Measurements from ENCODE around the gene CLEC4C. TPM values are rescaled to one million over a fixed set of nuclear protein-coding genes. Genes with fewer than 3 reads are reported as not detected.

CLEC4C gene
- polyA plus RNA-seq, 1 of the 3 experiments (the other 2 are of a cell fraction), result not detected

- no peak for TF ChIP-seq CHD2 (IDR thresholded peaks at IDR 0.05; ENCODE audit: low read length, partially characterized antibody)
These were observed 53.4 kb downstream of the CLEC4C start (continued) for GRCh38 chr12:7693793-7694192.

- Histone ChIP-seq H3K79me2 (ENCODE audit: insufficient read depth) (no peaks in the 10 kb centered on the region), H3K9ac (no peak overlapping the region), H4K20me1 (ENCODE audit: insufficient read depth) (no peaks in the 10 kb centered on the region), H3K9me3 (no peaks in the 10 kb centered on the region), H2AFZ (ENCODE audit: low read depth) (no peak overlapping the region), H3K36me3 (replicated peaks in 1 of 2; ENCODE audit: control insufficient read depth in 1 of 2, insufficient read depth in 2 of 2, low read length in 1 of 2) (no peaks in the 10 kb centered on the region), H3K4me1 (ENCODE audit: control insufficient read depth in 1 of 2, insufficient read depth in 2 of 2, low read depth in 1 of 2, low read length in 1 of 2) (no peaks in the 10 kb centered on the region), H3K9me2 (no peaks in the 10 kb centered on the region), H3K27ac (ENCODE audit: low read depth in 2 of 2, low read length in 1 of 2) (no peak overlapping the region), H3K4me3 (ENCODE audit: low read depth in 2 of 2, low read length in 1 of 2) (no peak overlapping the region), H3K4me2 (no peak overlapping the region), H3K27me3 (ENCODE audit: insufficient read depth) (peaks cover 56% of the 10 kb centered on the region), H3F3A (replicated peaks; ENCODE audit: insufficient read depth) (no peaks in the 10 kb centered on the region)
- ChIA-PET CTCF (no interaction called here), POLR2A (no interaction called here)
- TF ChIP-seq TEAD4 (IDR thresholded peaks at IDR 0.05; ENCODE audit: borderline replicate concordance, insufficient read depth), result no peak
- TF ChIP-seq ELF1 (IDR thresholded peaks at IDR 0.05), result no peak
- no peak for TF ChIP-seq POLR2AphosphoS5 (IDR thresholded peaks at IDR 0.05; ENCODE audit: low read depth, low read length)
- TF ChIP-seq CHD2 (IDR thresholded peaks at IDR 0.05; ENCODE audit: low read length, partially characterized antibody), result no peak
- TF ChIP-seq IRF3 (IDR thresholded peaks at IDR 0.05; ENCODE audit: low read depth, low read length), result no peak
- DNase-seq, result no peak
- 6% methylated on average over 2 of the region's 2 CpGs for WGBS (ENCODE audit: low lambda C conversion rate)
These were observed 65.6 kb downstream of the CLEC4C start for GRCh38 chr12:7681535-7681934.

Small RNAs within 50 kb of the gene (small RNA-seq; reads per million reads assigned to genes)
- 0 reads per million in 7 experiments for gene RF00019

Other genes with a start within 250 kb of the CLEC4C start
- 0.03 TPM in 1 of 2 replicates, not detected in the other for gene CD163, start 243.6 kb downstream of the CLEC4C start, polyA plus RNA-seq (2012; rRNA removed)
- not detected in 2 replicates for gene APOBEC1, start 81.5 kb downstream of the CLEC4C start, polyA plus RNA-seq (2012; rRNA removed)
- not detected in 2 replicates for gene GDF3, start 51.6 kb downstream of the CLEC4C start, polyA plus RNA-seq (2012; rRNA removed)
- gene DPPA3, start 35.9 kb downstream of the CLEC4C start, polyA plus RNA-seq (2012; rRNA removed), result not detected in 2 replicates
- not detected in 2 replicates for gene NANOGNB, start 17.8 kb upstream of the CLEC4C start, polyA plus RNA-seq (2012; rRNA removed)
- gene NANOG, start 42.0 kb upstream of the CLEC4C start, polyA plus RNA-seq (2012; rRNA removed), result not detected in 2 replicates
- gene SLC2A14, start 125.5 kb upstream of the CLEC4C start, polyA plus RNA-seq (2012; rRNA removed), result 0.37 and 0.39 TPM in 2 replicates
- gene SLC2A3, start 188.8 kb upstream of the CLEC4C start, polyA plus RNA-seq (2012; rRNA removed), result 26.6 and 35.7 TPM in 2 replicates